Measurements from ENCODE around the gene WDPCP. TPM values are rescaled to one million over a fixed set of nuclear protein-coding genes. Genes with fewer than 3 reads are reported as not detected.

Gene WDPCP
- total and polyA plus RNA-seq, 2 of the 8 experiments (the other 6 are each of a cell fraction or from before 2014, with no cell fraction given): 9.3 to 25.8 TPM

DNA sequence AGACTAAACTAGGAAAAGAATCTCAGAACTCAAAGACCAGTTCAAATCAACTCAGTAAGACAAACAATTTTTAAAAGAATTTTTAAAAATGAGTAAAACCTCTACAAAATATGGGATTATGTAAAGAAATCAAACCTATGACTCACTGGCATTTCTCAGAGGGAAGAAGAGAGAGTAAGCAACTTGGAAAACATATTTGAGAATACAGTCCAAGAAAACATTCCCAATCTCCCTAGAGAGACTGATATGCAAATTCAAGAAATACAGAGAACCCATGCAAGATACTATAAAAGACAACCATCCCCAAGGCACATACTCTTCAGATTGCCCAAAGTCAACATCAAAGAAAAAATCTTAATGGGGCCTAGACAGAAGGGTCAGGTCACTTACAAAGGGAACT, 162.7 kb downstream of the WDPCP start:
- no peaks in the 10 kb centered on the region for H3K79me2 ChIP-seq (ENCODE audit: control insufficient read depth in 1 of 2, insufficient read depth in 2 of 2, low read length in 2 of 2)
- POLR2A ChIA-PET (ENCODE audit: partially characterized antibody): no interaction called here
- no peak overlapping the region for H3K14ac ChIP-seq (ENCODE audit: insufficient read length)
- no peak overlapping the region for H2BK20ac ChIP-seq (ENCODE audit: low read length)
- no peak overlapping the region for H3K4me2 ChIP-seq (ENCODE audit: insufficient read depth in 1 of 2, low read depth in 2 of 2, low read length in 2 of 2)
- FAIRE-seq: no peak
- H3K9ac ChIP-seq (replicated peaks in 1 of 4; ENCODE audit: extremely low read depth in 1 of 4, low read depth in 3 of 4, low read length in 3 of 4): no peak overlapping the region
- no peak for DNase-seq (ENCODE audit: low read depth in 1 of 2, low spot score in 2 of 2)
- H2AFZ ChIP-seq (ENCODE audit: low read length): no peak overlapping the region
- no peak overlapping the region for H2BK5ac ChIP-seq (ENCODE audit: low read depth, low read length)
- no peak overlapping the region for H4K8ac ChIP-seq (ENCODE audit: extremely low read depth, insufficient read depth, low read length)
- no peak overlapping the region for H4K5ac ChIP-seq (ENCODE audit: insufficient read length, low read depth, low read length)
- no peaks in the 10 kb centered on the region; a peak in 2 of 8 replicates for H3K36me3 ChIP-seq (ENCODE audit: control insufficient read depth in 2 of 4, insufficient read depth in 4 of 4, low read length in 3 of 4)
- H2BK12ac ChIP-seq (ENCODE audit: low read depth, low read length): no peak overlapping the region
- no peak overlapping the region for H3K27ac ChIP-seq (ENCODE audit: low read depth, low read length)
- H2AK5ac ChIP-seq (ENCODE audit: low read depth, low read length): no peak overlapping the region
- H3K4ac ChIP-seq (replicated peaks; ENCODE audit: insufficient read length, low read depth, low read length): no peak overlapping the region
- H3K4me3 ChIP-seq (ENCODE audit: extremely low read depth in 1 of 4, insufficient read depth in 2 of 4, low read depth in 3 of 4, low read length in 4 of 4): no peak overlapping the region
- no peak overlapping the region for H2BK120ac ChIP-seq (replicated peaks; ENCODE audit: low read depth, low read length)
- no peaks in the 10 kb centered on the region for H4K20me1 ChIP-seq (replicated peaks in 1 of 2; ENCODE audit: control insufficient read depth in 1 of 2, insufficient read depth in 2 of 2, low read length in 2 of 2)
- H3K23ac ChIP-seq (ENCODE audit: insufficient read length): no peak overlapping the region
- CTCF ChIA-PET (ENCODE audit: partially characterized antibody): interaction anchor here (0.7 to 3.5 kb wide), 16 partner anchors 11 to 482 kb away, joined by 3 to 22 read pairs (median 4); no protein-coding TSS in a partner anchor
- no peaks in the 10 kb centered on the region for H3K27me3 ChIP-seq (replicated peaks in 1 of 4; ENCODE audit: control insufficient read depth in 3 of 4, extremely low read depth in 1 of 4, insufficient read depth in 3 of 4, low read length in 3 of 4)
- no peak overlapping the region for H3K56ac ChIP-seq (replicated peaks; ENCODE audit: insufficient read length, low read depth, low read length)
- no peaks in the 10 kb centered on the region; the same call in 1 of the 2 replicates for H3K23me2 ChIP-seq (ENCODE audit: low read depth, low read length)
- H3K79me1 ChIP-seq (ENCODE audit: low read depth, low read length): no peaks in the 10 kb centered on the region
- H2BK15ac ChIP-seq (ENCODE audit: low read length): no peak overlapping the region
- H4K91ac ChIP-seq (replicated peaks; ENCODE audit: insufficient read length, low read length): no peak overlapping the region
- no peaks in the 10 kb centered on the region for H3K4me1 ChIP-seq (replicated peaks in 1 of 4; ENCODE audit: control insufficient read depth in 3 of 4, insufficient read depth in 4 of 4, low read length in 3 of 4)
- H3K18ac ChIP-seq (ENCODE audit: extremely low read depth, low read length): no peak overlapping the region
- peaks cover 2 to 6% of the 10 kb centered on the region in 2 experiments for H3K9me3 ChIP-seq (ENCODE audit: insufficient read depth in 2 of 2, low read depth in 1 of 2, low read length in 1 of 2)
- TF ChIP-seq FOSL1 (IDR thresholded peaks at IDR 0.05; ENCODE audit: insufficient read depth, low read depth, low read length) (no peak), SIX5 (IDR thresholded peaks at IDR 0.05; ENCODE audit: low read depth, low read length) (no peak), CBX5 (IDR thresholded peaks at IDR 0.05; ENCODE audit: low read depth, low read length) (no peak), NRF1 (IDR thresholded peaks at IDR 0.05; ENCODE audit: low read depth, low read length) (no peak), GTF2F1 (IDR thresholded peaks at IDR 0.05; ENCODE audit: borderline replicate concordance, low read depth, low read length) (no peak), CEBPB (IDR thresholded peaks at IDR 0.05; ENCODE audit: low read depth, low read length) (no peak), KDM5A (IDR thresholded peaks at IDR 0.05; ENCODE audit: low read length) (no peak)
- TF ChIP-seq, protein P1, sequence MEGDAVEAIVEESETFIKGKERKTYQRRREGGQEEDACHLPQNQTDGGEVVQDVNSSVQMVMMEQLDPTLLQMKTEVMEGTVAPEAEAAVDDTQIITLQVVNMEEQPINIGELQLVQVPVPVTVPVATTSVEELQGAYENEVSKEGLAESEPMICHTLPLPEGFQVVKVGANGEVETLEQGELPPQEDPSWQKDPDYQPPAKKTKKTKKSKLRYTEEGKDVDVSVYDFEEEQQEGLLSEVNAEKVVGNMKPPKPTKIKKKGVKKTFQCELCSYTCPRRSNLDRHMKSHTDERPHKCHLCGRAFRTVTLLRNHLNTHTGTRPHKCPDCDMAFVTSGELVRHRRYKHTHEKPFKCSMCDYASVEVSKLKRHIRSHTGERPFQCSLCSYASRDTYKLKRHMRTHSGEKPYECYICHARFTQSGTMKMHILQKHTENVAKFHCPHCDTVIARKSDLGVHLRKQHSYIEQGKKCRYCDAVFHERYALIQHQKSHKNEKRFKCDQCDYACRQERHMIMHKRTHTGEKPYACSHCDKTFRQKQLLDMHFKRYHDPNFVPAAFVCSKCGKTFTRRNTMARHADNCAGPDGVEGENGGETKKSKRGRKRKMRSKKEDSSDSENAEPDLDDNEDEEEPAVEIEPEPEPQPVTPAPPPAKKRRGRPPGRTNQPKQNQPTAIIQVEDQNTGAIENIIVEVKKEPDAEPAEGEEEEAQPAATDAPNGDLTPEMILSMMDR (IDR thresholded peaks at IDR 0.05; ENCODE audit: control extremely low read depth in 1 of 3, insufficient read depth in 1 of 3, low read depth in 1 of 3, low read length in 3 of 3): no peak
